ENCODE measurements around the gene MYO9B.
A peak's percentile ranks its signal among the peaks of the same experiment; 100 is the strongest.
"Not testable (repeated sequence)": the region's sequence is repeated elsewhere in the genome, so short reads cannot be mapped to it uniquely, and the experiment has no call there.

Gene MYO9B

GRCh38 chr19:17172624-17173345 is 97.2 kb downstream of the MYO9B start:
- Mint-ChIP-seq H3K36me3 (ENCODE audit: low read depth) (peaks cover 37% of the 10 kb centered on the region), H3K4me3 (no peak overlapping the region), H3K4me1 (peaks cover 13% of the 10 kb centered on the region), H3K27me3 (no peaks in the 10 kb centered on the region), H3K9me3 (no peaks in the 10 kb centered on the region), H3K27ac (no peak overlapping the region)
- ATAC-seq: no peak
- no peak for DNase-seq

- DNase-seq (no peak), ATAC-seq (no peak)
- Mint-ChIP-seq H3K27ac (no peak overlapping the region), H3K4me1 (peaks cover 7% of the 10 kb centered on the region), H3K36me3 (ENCODE audit: low read depth) (peaks cover 17% of the 10 kb centered on the region), H3K27me3 (no peaks in the 10 kb centered on the region), H3K9me3 (no peaks in the 10 kb centered on the region), H3K4me3 (no peak overlapping the region)
Measured at GRCh38 chr19:17178291-17178690, 102.7 kb downstream of the MYO9B start.

- Mint-ChIP-seq H3K4me3 (no peak overlapping the region), H3K9me3 (no peaks in the 10 kb centered on the region), H3K27me3 (no peaks in the 10 kb centered on the region), H3K36me3 (ENCODE audit: low read depth) (peaks cover 18% of the 10 kb centered on the region), H3K27ac (no peak overlapping the region), H3K4me1 (peaks cover 19% of the 10 kb centered on the region)
- ATAC-seq: no peak
- DNase-seq: no peak
Measured at GRCh38 chr19:17180997-17181702, 105.6 kb downstream of the MYO9B start.

GRCh38 chr19:17183271-17183761 is 107.7 kb downstream of the MYO9B start:
- Mint-ChIP-seq H3K4me1 (peaks cover 19% of the 10 kb centered on the region), H3K27me3 (no peaks in the 10 kb centered on the region), H3K27ac (peak overlapping the region; percentile 91), H3K36me3 (ENCODE audit: low read depth) (peaks cover 17% of the 10 kb centered on the region), H3K4me3 (peak overlapping the region; percentile 74), H3K9me3 (no peaks in the 10 kb centered on the region)
- DNase-seq (peak; percentile 46), ATAC-seq (peak; percentile 47)

- Mint-ChIP-seq H3K27ac (peak overlapping the region; percentile 91), H3K36me3 (ENCODE audit: low read depth) (peaks cover 17% of the 10 kb centered on the region), H3K4me1 (peaks cover 19% of the 10 kb centered on the region), H3K27me3 (no peaks in the 10 kb centered on the region), H3K9me3 (no peaks in the 10 kb centered on the region), H3K4me3 (peak overlapping the region; percentile 74)
- DNase-seq (peak; percentile 24), ATAC-seq (peak; percentile 42)
Measured at GRCh38 chr19:17183858-17184321, 108.3 kb downstream of the MYO9B start.

GRCh38 chr19:17184371-17184841 is 108.8 kb downstream of the MYO9B start:
- H3K36me3 Mint-ChIP-seq (ENCODE audit: low read depth): peaks cover 17% of the 10 kb centered on the region
- no peaks in the 10 kb centered on the region for H3K9me3 Mint-ChIP-seq
- peak overlapping the region; percentile 74 for H3K4me3 Mint-ChIP-seq
- H3K4me1 Mint-ChIP-seq: peaks cover 19% of the 10 kb centered on the region
- H3K27ac Mint-ChIP-seq: peak overlapping the region; percentile 91
- no peaks in the 10 kb centered on the region for H3K27me3 Mint-ChIP-seq
- DNase-seq: peak; percentile 42
- ATAC-seq: peak; percentile 66

GRCh38 chr19:17185590-17185989 is 110.0 kb downstream of the MYO9B start:
- no peak for DNase-seq
- Mint-ChIP-seq H3K4me1 (peaks cover 19% of the 10 kb centered on the region), H3K36me3 (ENCODE audit: low read depth) (peaks cover 17% of the 10 kb centered on the region), H3K27ac (no peak overlapping the region), H3K4me3 (no peak overlapping the region), H3K9me3 (no peaks in the 10 kb centered on the region), H3K27me3 (no peaks in the 10 kb centered on the region)
- ATAC-seq: no peak

- H3K4me3 Mint-ChIP-seq, H3K9me3 Mint-ChIP-seq, H3K27me3 Mint-ChIP-seq, H3K4me1 Mint-ChIP-seq, DNase-seq, H3K27ac Mint-ChIP-seq, ATAC-seq: not testable (repeated sequence)
- H3K36me3 Mint-ChIP-seq (ENCODE audit: low read depth): peaks cover 26% of the 10 kb centered on the region
Measured at GRCh38 chr19:17191736-17192135, 116.2 kb downstream of the MYO9B start.

- no peak for DNase-seq
- no peak for ATAC-seq
- Mint-ChIP-seq H3K9me3 (no peaks in the 10 kb centered on the region), H3K4me3 (no peak overlapping the region), H3K4me1 (no peaks in the 10 kb centered on the region), H3K36me3 (ENCODE audit: low read depth) (peaks cover 24% of the 10 kb centered on the region), H3K27ac (no peak overlapping the region), H3K27me3 (no peaks in the 10 kb centered on the region)
Measured at GRCh38 chr19:17192751-17193150, 117.2 kb downstream of the MYO9B start.

- H3K36me3 Mint-ChIP-seq (ENCODE audit: low read depth): peaks cover 34% of the 10 kb centered on the region
- ATAC-seq (no peak), DNase-seq (no peak)
- no peaks in the 10 kb centered on the region for H3K27me3 Mint-ChIP-seq
- H3K9me3 Mint-ChIP-seq: no peaks in the 10 kb centered on the region
- H3K4me1 Mint-ChIP-seq: no peaks in the 10 kb centered on the region
- no peak overlapping the region for H3K27ac Mint-ChIP-seq
- no peak overlapping the region for H3K4me3 Mint-ChIP-seq
Measured at GRCh38 chr19:17194608-17195007, 119.0 kb downstream of the MYO9B start.

GRCh38 chr19:17195106-17195505 is 119.5 kb downstream of the MYO9B start:
- no peak for ATAC-seq
- H3K27ac Mint-ChIP-seq: no peak overlapping the region
- H3K4me1 Mint-ChIP-seq: no peaks in the 10 kb centered on the region
- DNase-seq: no peak
- H3K4me3 Mint-ChIP-seq: no peak overlapping the region
- no peaks in the 10 kb centered on the region for H3K9me3 Mint-ChIP-seq
- no peaks in the 10 kb centered on the region for H3K27me3 Mint-ChIP-seq
- peaks cover 34% of the 10 kb centered on the region for H3K36me3 Mint-ChIP-seq (ENCODE audit: low read depth)

GRCh38 chr19:17196610-17197009 is 121.0 kb downstream of the MYO9B start:
- no peaks in the 10 kb centered on the region for H3K9me3 Mint-ChIP-seq
- no peak overlapping the region for H3K27ac Mint-ChIP-seq
- H3K27me3 Mint-ChIP-seq: no peaks in the 10 kb centered on the region
- peaks cover 36% of the 10 kb centered on the region for H3K36me3 Mint-ChIP-seq (ENCODE audit: low read depth)
- ATAC-seq: no peak
- H3K4me1 Mint-ChIP-seq: no peaks in the 10 kb centered on the region
- DNase-seq: no peak
- H3K4me3 Mint-ChIP-seq: no peak overlapping the region

GRCh38 chr19:17197666-17198065 is 122.1 kb downstream of the MYO9B start:
- Mint-ChIP-seq H3K36me3 (ENCODE audit: low read depth) (peaks cover 39% of the 10 kb centered on the region), H3K27ac (no peak overlapping the region), H3K4me1 (no peaks in the 10 kb centered on the region), H3K9me3 (no peaks in the 10 kb centered on the region), H3K27me3 (no peaks in the 10 kb centered on the region), H3K4me3 (no peak overlapping the region)
- DNase-seq: no peak
- no peak for ATAC-seq

GRCh38 chr19:17200408-17201079 is 125.0 kb downstream of the MYO9B start:
- Mint-ChIP-seq H3K4me1 (no peaks in the 10 kb centered on the region), H3K9me3 (no peaks in the 10 kb centered on the region), H3K4me3 (no peak overlapping the region), H3K36me3 (ENCODE audit: low read depth) (peaks cover 36% of the 10 kb centered on the region), H3K27ac (no peak overlapping the region), H3K27me3 (no peaks in the 10 kb centered on the region)
- ATAC-seq: no peak
- no peak for DNase-seq
